Testis (tissue), 2 donors: ENCODE measurements around the gene ARHGEF4.

ENCODE experiments used
- CTCF ChIP-seq, 3 experiments: fragments of 450-650 bp in 2 of 3; fragments of 200-600 bp in 1 of 3; sonication (generic) in 1 of 3; IDR thresholded peaks; one replicate each; pipeline ENCODE4 v1.5.1; 2016 to 2019; ENCODE audit warnings: antibody characterized with exemption in 3 of 3, mild to moderate bottlenecking in 2 of 3, moderate library complexity in 1 of 3
- POLR2A ChIP-seq: fragments of 450-650 bp; IDR thresholded peaks from one replicate; pipeline ENCODE4 v1.6.1; 2017; ENCODE audit warnings: antibody characterized with exemption, mild to moderate bottlenecking, moderate library complexity

GRCh38 chr2:130835766-130836015 lies 1.0 kb upstream of the ARHGEF4 start:
- no peak for TF ChIP-seq CTCF (IDR thresholded peaks at IDR 0.05)
- TF ChIP-seq POLR2A, result no peak
